ENCODE data around the gene CALHM6.

Gene CALHM6

GRCh38 chr6:116436586-116436985, 24.6 kb upstream of the CALHM6 start:
- Mint-ChIP-seq H3K27ac (no peak overlapping the region), H3K4me1 (peaks cover 8 to 31% of the 10 kb centered on the region in 2 donors), H3K4me3 (no peak overlapping the region)

GRCh38 chr6:116437656-116438055, 23.5 kb upstream of the CALHM6 start:
- Mint-ChIP-seq H3K27ac (no peak overlapping the region), H3K4me3 (no peak overlapping the region), H3K27me3 (no peaks in the 10 kb centered on the region), H3K36me3 (peaks cover 14 to 15% of the 10 kb centered on the region in 2 donors), H3K9me3 (no peaks in the 10 kb centered on the region), H3K4me1 (peaks cover 15 to 41% of the 10 kb centered on the region in 2 donors)
- DNase-seq (no peak), ATAC-seq (replicated peaks) (no peak)

More at GRCh38 chr6:116436586-116436985, 24.6 kb upstream of the CALHM6 start:
- Mint-ChIP-seq H3K27me3 (no peaks in the 10 kb centered on the region), H3K9me3 (no peaks in the 10 kb centered on the region), H3K36me3 (peaks cover 16 to 19% of the 10 kb centered on the region in 2 donors)
- no peak for ATAC-seq (replicated peaks)
- DNase-seq = no peak

- Mint-ChIP-seq H3K36me3 (peaks cover 11 to 13% of the 10 kb centered on the region in 2 donors), H3K27ac (no peak overlapping the region), H3K9me3 (no peaks in the 10 kb centered on the region), H3K4me3 (peak overlapping the region; percentile 17 to 56), H3K4me1 (peaks cover 15 to 48% of the 10 kb centered on the region in 2 donors), H3K27me3 (no peaks in the 10 kb centered on the region)
- DNase-seq = no peak
- peak; percentile 73 to 80 for ATAC-seq (replicated peaks)
Observed at GRCh38 chr6:116438590-116439448, 22.4 kb upstream of the CALHM6 start.

GRCh38 chr6:116439522-116440051, 21.6 kb upstream of the CALHM6 start:
- Mint-ChIP-seq H3K4me1 (peaks cover 20 to 56% of the 10 kb centered on the region in 2 donors), H3K36me3 (peaks cover 11 to 13% of the 10 kb centered on the region in 2 donors), H3K27me3 (no peaks in the 10 kb centered on the region), H3K27ac (no peak overlapping the region), H3K9me3 (no peaks in the 10 kb centered on the region), H3K4me3 (no peak overlapping the region)
- DNase-seq = no peak
- ATAC-seq (replicated peaks) = no peak

- no peak overlapping the region for H3K4me3 Mint-ChIP-seq
- H3K36me3 Mint-ChIP-seq = no peaks in the 10 kb centered on the region
- peaks cover 32 to 61% of the 10 kb centered on the region in 2 donors for H3K4me1 Mint-ChIP-seq
- ATAC-seq (replicated peaks) (no peak), DNase-seq (no peak)
- H3K9me3 Mint-ChIP-seq = no peaks in the 10 kb centered on the region
- no peaks in the 10 kb centered on the region for H3K27me3 Mint-ChIP-seq
- H3K27ac Mint-ChIP-seq = no peak overlapping the region
Observed at GRCh38 chr6:116443105-116443504, 18.1 kb upstream of the CALHM6 start.

- H3K27ac Mint-ChIP-seq = no peak overlapping the region
- ATAC-seq (replicated peaks) (peak; percentile 68), DNase-seq (no peak)
- no peaks in the 10 kb centered on the region for H3K27me3 Mint-ChIP-seq
- H3K36me3 Mint-ChIP-seq = no peaks in the 10 kb centered on the region
- peaks cover 30 to 56% of the 10 kb centered on the region in 2 donors for H3K4me1 Mint-ChIP-seq
- no peaks in the 10 kb centered on the region for H3K9me3 Mint-ChIP-seq
- no peak overlapping the region for H3K4me3 Mint-ChIP-seq
Observed at GRCh38 chr6:116444092-116444491, 17.1 kb upstream of the CALHM6 start.

GRCh38 chr6:116444575-116444974, 16.6 kb upstream of the CALHM6 start:
- Mint-ChIP-seq H3K9me3 (no peaks in the 10 kb centered on the region), H3K4me1 (peaks cover 29 to 56% of the 10 kb centered on the region in 2 donors), H3K4me3 (no peak overlapping the region), H3K27ac (no peak overlapping the region), H3K36me3 (no peaks in the 10 kb centered on the region), H3K27me3 (no peaks in the 10 kb centered on the region)
- DNase-seq (no peak), ATAC-seq (replicated peaks) (no peak)

- Mint-ChIP-seq H3K27ac (no peak overlapping the region), H3K4me1 (peaks cover 30 to 58% of the 10 kb centered on the region in 2 donors), H3K27me3 (no peaks in the 10 kb centered on the region), H3K36me3 (no peaks in the 10 kb centered on the region), H3K9me3 (no peaks in the 10 kb centered on the region), H3K4me3 (no peak overlapping the region)
- DNase-seq (no peak), ATAC-seq (replicated peaks) (peak in 1 of 2 donors; percentile 16)
Observed at GRCh38 chr6:116445102-116445501, 16.1 kb upstream of the CALHM6 start.

- H3K9me3 Mint-ChIP-seq = no peaks in the 10 kb centered on the region
Observed at GRCh38 chr6:116446399-116446798, 14.8 kb upstream of the CALHM6 start.

GRCh38 chr6:116447052-116447451, 14.1 kb upstream of the CALHM6 start:
- Mint-ChIP-seq H3K9me3 (no peaks in the 10 kb centered on the region), H3K4me1 (peaks cover 41 to 67% of the 10 kb centered on the region in 2 donors), H3K4me3 (no peak overlapping the region), H3K27me3 (no peaks in the 10 kb centered on the region), H3K36me3 (no peaks in the 10 kb centered on the region), H3K27ac (no peak overlapping the region)
- DNase-seq (no peak), ATAC-seq (replicated peaks) (no peak)

More at GRCh38 chr6:116446399-116446798, 14.8 kb upstream of the CALHM6 start:
- no peaks in the 10 kb centered on the region for H3K27me3 Mint-ChIP-seq
- no peak for DNase-seq
- H3K36me3 Mint-ChIP-seq = no peaks in the 10 kb centered on the region
- H3K4me1 Mint-ChIP-seq = peaks cover 38 to 68% of the 10 kb centered on the region in 2 donors
- H3K27ac Mint-ChIP-seq = no peak overlapping the region
- ATAC-seq (replicated peaks) = peak; percentile 47 to 64
- no peak overlapping the region for H3K4me3 Mint-ChIP-seq

- Mint-ChIP-seq H3K4me1 (peaks cover 36 to 62% of the 10 kb centered on the region in 2 donors), H3K36me3 (no peaks in the 10 kb centered on the region), H3K27ac (no peak overlapping the region), H3K9me3 (no peaks in the 10 kb centered on the region), H3K27me3 (no peaks in the 10 kb centered on the region), H3K4me3 (no peak overlapping the region)
- DNase-seq = no peak
- no peak for ATAC-seq (replicated peaks)
Observed at GRCh38 chr6:116447496-116448011, 13.6 kb upstream of the CALHM6 start.

- H3K27me3 Mint-ChIP-seq = no peaks in the 10 kb centered on the region
- H3K4me3 Mint-ChIP-seq = no peak overlapping the region
- no peaks in the 10 kb centered on the region for H3K36me3 Mint-ChIP-seq
- no peaks in the 10 kb centered on the region for H3K9me3 Mint-ChIP-seq
- no peak for DNase-seq
- no peak overlapping the region for H3K27ac Mint-ChIP-seq
- ATAC-seq (replicated peaks) = no peak
- peaks cover 31 to 46% of the 10 kb centered on the region in 2 donors for H3K4me1 Mint-ChIP-seq
Observed at GRCh38 chr6:116449565-116449964, 11.6 kb upstream of the CALHM6 start.

- DNase-seq = no peak
- Mint-ChIP-seq H3K4me1 (peaks cover 25 to 40% of the 10 kb centered on the region in 2 donors), H3K4me3 (no peak overlapping the region), H3K27ac (no peak overlapping the region), H3K27me3 (no peaks in the 10 kb centered on the region), H3K36me3 (no peaks in the 10 kb centered on the region), H3K9me3 (no peaks in the 10 kb centered on the region)
- ATAC-seq (replicated peaks) = no peak
Observed at GRCh38 chr6:116450185-116450710, 10.9 kb upstream of the CALHM6 start.
